Thyroid gland (tissue), 4 donors: ENCODE data around the gene CD3E.

Experiments used
- POLR2A ChIP-seq, 2 donors: fragments of 450-650 bp; IDR thresholded peaks; one replicate each; pipeline ENCODE4 v1.6.1; 2017; ENCODE audit warnings: antibody characterized with exemption in 2 of 2, mild to moderate bottlenecking in 2 of 2, moderate library complexity in 1 of 2
- TF ChIP-seq, protein P1 (sequence below), 6 experiments: fragments of 200-600 bp in 3 of 6; fragments of 450-650 bp in 3 of 6; sonication (generic) in 3 of 6; IDR thresholded peaks; one replicate each; pipeline ENCODE4 v1.5.1; 2016 to 2019; ENCODE audit warnings: antibody characterized with exemption in 6 of 6, mild to moderate bottlenecking in 2 of 6, inconsistent platforms in 1 of 6, moderate library complexity in 1 of 6

GRCh38 chr11:118319337-118319707 is 14.8 kb downstream of the CD3E start:
- TF ChIP-seq, protein P1, sequence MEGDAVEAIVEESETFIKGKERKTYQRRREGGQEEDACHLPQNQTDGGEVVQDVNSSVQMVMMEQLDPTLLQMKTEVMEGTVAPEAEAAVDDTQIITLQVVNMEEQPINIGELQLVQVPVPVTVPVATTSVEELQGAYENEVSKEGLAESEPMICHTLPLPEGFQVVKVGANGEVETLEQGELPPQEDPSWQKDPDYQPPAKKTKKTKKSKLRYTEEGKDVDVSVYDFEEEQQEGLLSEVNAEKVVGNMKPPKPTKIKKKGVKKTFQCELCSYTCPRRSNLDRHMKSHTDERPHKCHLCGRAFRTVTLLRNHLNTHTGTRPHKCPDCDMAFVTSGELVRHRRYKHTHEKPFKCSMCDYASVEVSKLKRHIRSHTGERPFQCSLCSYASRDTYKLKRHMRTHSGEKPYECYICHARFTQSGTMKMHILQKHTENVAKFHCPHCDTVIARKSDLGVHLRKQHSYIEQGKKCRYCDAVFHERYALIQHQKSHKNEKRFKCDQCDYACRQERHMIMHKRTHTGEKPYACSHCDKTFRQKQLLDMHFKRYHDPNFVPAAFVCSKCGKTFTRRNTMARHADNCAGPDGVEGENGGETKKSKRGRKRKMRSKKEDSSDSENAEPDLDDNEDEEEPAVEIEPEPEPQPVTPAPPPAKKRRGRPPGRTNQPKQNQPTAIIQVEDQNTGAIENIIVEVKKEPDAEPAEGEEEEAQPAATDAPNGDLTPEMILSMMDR (IDR thresholded peaks at IDR 0.05), result no peak
- no peak for TF ChIP-seq POLR2A (IDR thresholded peaks at IDR 0.05)
